Measurements from ENCODE around the gene CLASP2.
"Not testable (repeated sequence)": the region's sequence is repeated elsewhere in the genome, so short reads cannot be mapped to it uniquely, and the experiment has no call there.

CLASP2 gene

DNA sequence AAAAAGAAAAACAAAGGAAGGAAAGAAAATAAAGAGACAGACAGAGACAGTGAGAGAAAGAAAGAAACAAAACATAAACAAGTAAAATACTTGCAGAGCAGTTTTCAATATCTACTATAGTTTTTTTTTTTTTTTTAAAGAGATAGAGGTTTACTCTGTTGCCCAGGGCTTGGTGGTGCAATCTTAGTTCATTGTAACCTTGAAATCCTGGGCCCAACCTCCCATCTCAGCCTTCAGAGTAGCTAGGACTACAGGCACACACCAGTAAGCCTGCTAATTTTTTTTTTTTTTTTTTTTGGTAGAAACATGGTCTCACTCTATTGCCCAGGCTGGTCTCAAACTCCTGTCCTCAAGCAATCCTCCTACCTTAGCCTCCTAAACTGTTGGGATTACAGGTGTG lies 23.1 kb downstream of the CLASP2 start:
- DNase-seq (ENCODE audit: extremely low read depth, low read depth), result no peak
- TF ChIP-seq, protein P1, sequence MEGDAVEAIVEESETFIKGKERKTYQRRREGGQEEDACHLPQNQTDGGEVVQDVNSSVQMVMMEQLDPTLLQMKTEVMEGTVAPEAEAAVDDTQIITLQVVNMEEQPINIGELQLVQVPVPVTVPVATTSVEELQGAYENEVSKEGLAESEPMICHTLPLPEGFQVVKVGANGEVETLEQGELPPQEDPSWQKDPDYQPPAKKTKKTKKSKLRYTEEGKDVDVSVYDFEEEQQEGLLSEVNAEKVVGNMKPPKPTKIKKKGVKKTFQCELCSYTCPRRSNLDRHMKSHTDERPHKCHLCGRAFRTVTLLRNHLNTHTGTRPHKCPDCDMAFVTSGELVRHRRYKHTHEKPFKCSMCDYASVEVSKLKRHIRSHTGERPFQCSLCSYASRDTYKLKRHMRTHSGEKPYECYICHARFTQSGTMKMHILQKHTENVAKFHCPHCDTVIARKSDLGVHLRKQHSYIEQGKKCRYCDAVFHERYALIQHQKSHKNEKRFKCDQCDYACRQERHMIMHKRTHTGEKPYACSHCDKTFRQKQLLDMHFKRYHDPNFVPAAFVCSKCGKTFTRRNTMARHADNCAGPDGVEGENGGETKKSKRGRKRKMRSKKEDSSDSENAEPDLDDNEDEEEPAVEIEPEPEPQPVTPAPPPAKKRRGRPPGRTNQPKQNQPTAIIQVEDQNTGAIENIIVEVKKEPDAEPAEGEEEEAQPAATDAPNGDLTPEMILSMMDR (IDR thresholded peaks at IDR 0.05; ENCODE audit: low read depth, low read length), result no peak

- TF ChIP-seq, protein P1 (IDR thresholded peaks at IDR 0.05; ENCODE audit: low read depth, low read length), result no peak
- no peak for DNase-seq (ENCODE audit: extremely low read depth, low read depth)
Measured at GRCh38 chr3:33690341-33690740, 27.7 kb downstream of the CLASP2 start.

DNA sequence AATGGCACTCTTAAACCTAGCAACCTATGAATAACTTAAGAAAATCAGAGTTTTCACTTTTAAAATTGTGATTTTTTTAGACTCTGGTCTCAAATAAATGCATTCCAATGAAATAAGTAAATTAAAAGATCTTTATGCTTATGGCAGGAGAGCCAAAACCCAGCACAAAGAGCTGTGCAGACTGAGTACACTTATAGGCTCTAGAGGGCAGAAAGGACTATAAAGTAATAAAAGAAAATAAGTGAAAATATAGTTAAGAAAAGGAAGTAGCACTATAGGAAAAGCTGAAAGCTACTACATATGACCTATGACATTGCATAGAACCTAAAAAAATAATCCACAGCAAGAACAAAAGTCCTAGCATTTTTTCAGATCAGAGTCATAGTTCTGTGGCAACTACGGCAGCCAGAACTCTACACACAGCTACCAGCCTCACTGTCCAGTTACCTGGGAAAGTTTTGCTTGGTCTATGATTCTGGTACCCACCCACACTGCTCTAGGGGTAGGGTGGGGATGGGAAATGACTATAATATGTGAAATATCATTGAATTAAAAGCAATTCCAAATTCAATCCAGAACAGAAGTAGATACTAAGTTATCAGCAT lies 30.5 kb downstream of the CLASP2 start:
- TF ChIP-seq, protein P1 (IDR thresholded peaks at IDR 0.05; ENCODE audit: low read depth, low read length), result no peak
- no peak for DNase-seq (ENCODE audit: extremely low read depth, low read depth)

DNA sequence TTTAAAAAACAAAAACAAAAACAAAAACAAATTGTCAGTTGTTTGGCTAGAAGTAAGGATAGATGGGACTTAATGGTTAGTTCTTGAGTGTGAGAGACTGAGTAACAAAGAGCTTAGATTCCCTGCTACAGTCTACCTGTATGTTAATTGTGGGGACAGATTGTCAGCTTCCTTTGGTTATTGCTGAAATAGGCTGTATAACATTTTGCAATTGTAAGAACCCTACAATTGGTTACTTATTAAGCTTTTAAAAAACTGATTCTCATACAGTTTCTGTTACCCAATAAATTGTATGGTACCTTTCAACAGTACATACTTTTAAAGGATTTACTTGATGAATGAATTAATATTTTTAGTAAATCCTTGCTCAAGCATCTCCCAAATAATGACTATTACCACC lies 35.3 kb downstream of the CLASP2 start:
- TF ChIP-seq, protein P1 (IDR thresholded peaks at IDR 0.05; ENCODE audit: low read depth, low read length), result no peak

DNA sequence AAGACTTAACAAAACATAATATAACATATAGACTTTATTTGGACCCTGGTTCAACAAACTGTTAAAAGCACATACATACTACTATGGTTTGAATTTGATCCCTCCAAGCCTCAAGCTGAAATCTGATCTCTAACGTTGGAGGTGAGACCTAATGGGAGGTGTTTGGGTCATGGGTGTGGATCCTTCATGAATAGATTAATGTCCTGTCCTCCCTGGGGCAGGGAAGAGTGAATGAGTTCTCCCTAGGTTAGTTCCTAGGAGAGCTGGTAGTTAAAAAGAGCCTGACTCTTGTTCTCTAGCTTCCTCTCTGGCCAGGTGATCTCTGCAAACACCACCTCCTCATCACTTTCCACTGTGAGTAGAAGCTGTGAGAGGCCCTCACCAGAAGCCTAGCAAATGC lies 36.4 kb downstream of the CLASP2 start:
- TF ChIP-seq, protein P1 (IDR thresholded peaks at IDR 0.05; ENCODE audit: low read depth, low read length), result no peak
- DNase-seq (ENCODE audit: extremely low read depth, low read depth), result no peak

More for the DNA sequence above, 35.3 kb downstream of the CLASP2 start:
- DNase-seq (ENCODE audit: extremely low read depth, low read depth), result no peak

GRCh38 chr3:33678073-33678472 lies 40.0 kb downstream of the CLASP2 start:
- DNase-seq (ENCODE audit: extremely low read depth, low read depth), result no peak
- TF ChIP-seq, protein P1 (IDR thresholded peaks at IDR 0.05; ENCODE audit: low read depth, low read length), result no peak

DNA sequence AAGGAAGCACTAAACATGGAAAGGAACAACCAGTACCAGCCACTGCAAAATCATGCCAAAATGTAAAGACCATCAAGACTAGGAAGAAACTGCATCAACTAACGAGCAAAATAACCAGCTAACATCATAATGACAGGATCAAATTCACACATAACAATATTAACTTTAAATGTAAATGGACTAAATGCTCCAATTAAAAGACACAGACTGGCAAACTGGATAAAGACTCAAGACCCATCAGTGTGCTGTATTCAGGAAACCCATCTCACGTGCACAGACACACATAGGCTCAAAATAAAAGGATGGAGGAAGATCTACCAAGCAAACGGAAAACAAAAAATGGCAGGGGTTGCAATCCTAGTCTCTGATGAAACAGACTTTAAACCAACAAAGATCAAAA lies 44.6 kb downstream of the CLASP2 start:
- DNase-seq (ENCODE audit: extremely low read depth, low read depth), result not testable (repeated sequence)

GRCh38 chr3:33668618-33669017 lies 49.4 kb downstream of the CLASP2 start:
- DNase-seq (ENCODE audit: extremely low read depth, low read depth), result no peak
- TF ChIP-seq, protein P1 (IDR thresholded peaks at IDR 0.05; ENCODE audit: low read depth, low read length), result no peak

All from AG09319 (cell line).